OCI-LY1 (cell line): ENCODE measurements around the gene PLA2G7.

Experiments
- CTCF ChIP-seq: fragments of 200-600 bp; sonication (generic), shearing (Covaris generic); IDR thresholded peaks from 2 replicates; pipeline ENCODE4 v1.5.1; 2017; ENCODE audit warnings: mild to moderate bottlenecking, antibody characterized with exemption, low read length, moderate library complexity, mixed read lengths
- EZH2 ChIP-seq: fragments of 200-600 bp; sonication (generic), shearing (Covaris generic); IDR thresholded peaks from 2 replicates; pipeline ENCODE4 v1.8.0; 2017; ENCODE audit warnings: borderline replicate concordance, mixed run types, mild to moderate bottlenecking, antibody characterized with exemption, low read length, moderate library complexity, mixed read lengths

- TF ChIP-seq CTCF (no peak), EZH2 (no peak)
These were observed 28.7 kb downstream of the PLA2G7 start for GRCh38 chr6:46706464-46706863.
